Stimulated activated naive CD8-positive, alpha-beta T cell treated with anti-CD3 and anti-CD28 coated beads, Interleukin-15, Interleukin-2, amounts not matched to agents 100 ng/mL and 50 ng/mL, for 24 hours (primary cell): ENCODE measurements around the gene DERL2.
A peak's percentile ranks its signal among the peaks of the same experiment; 100 is the strongest.
"Not testable (repeated sequence)": the region's sequence is repeated elsewhere in the genome, so short reads cannot be mapped to it uniquely, and the experiment has no call there.

ENCODE experiments used
- H3K27ac Mint-ChIP-seq: one replicate; pipeline ENCODE4 v1.8.0; 2021; ENCODE audit warnings: mild to moderate bottlenecking, mixed read lengths
- H3K27me3 Mint-ChIP-seq: one replicate; pipeline ENCODE4 v1.8.0; 2021; ENCODE audit warnings: mixed read lengths
- H3K36me3 Mint-ChIP-seq: one replicate; pipeline ENCODE4 v1.8.0; 2021; ENCODE audit warnings: low read depth, mixed read lengths
- H3K4me1 Mint-ChIP-seq: one replicate; pipeline ENCODE4 v1.8.0; 2021; ENCODE audit warnings: low read depth, mixed read lengths
- H3K4me3 Mint-ChIP-seq: one replicate; pipeline ENCODE4 v1.8.0; 2021; ENCODE audit warnings: mild to moderate bottlenecking, mixed read lengths
- H3K9me3 Mint-ChIP-seq: one replicate; pipeline ENCODE4 v1.8.0; 2021; ENCODE audit warnings: mixed read lengths

DERL2 gene

GRCh38 chr17:5480962-5481361 lies 5.0 kb downstream of the DERL2 start:
- Mint-ChIP-seq H3K27ac (no peak overlapping the region), H3K4me1 (peaks cover 31% of the 10 kb centered on the region), H3K9me3 (no peaks in the 10 kb centered on the region), H3K4me3 (no peak overlapping the region), H3K36me3 (peaks cover 85% of the 10 kb centered on the region), H3K27me3 (no peaks in the 10 kb centered on the region)

GRCh38 chr17:5478992-5479391 lies 7.0 kb downstream of the DERL2 start:
- Mint-ChIP-seq H3K9me3 (no peaks in the 10 kb centered on the region), H3K27me3 (no peaks in the 10 kb centered on the region), H3K4me3 (no peak overlapping the region), H3K36me3 (peaks cover 89% of the 10 kb centered on the region), H3K27ac (no peak overlapping the region), H3K4me1 (peaks cover 14% of the 10 kb centered on the region)

GRCh38 chr17:5473906-5474305 lies 12.1 kb downstream of the DERL2 start:
- Mint-ChIP-seq H3K9me3 (no peaks in the 10 kb centered on the region), H3K4me3 (no peak overlapping the region)

GRCh38 chr17:5472511-5472910 lies 13.5 kb downstream of the DERL2 start:
- Mint-ChIP-seq H3K9me3 (no peaks in the 10 kb centered on the region), H3K4me1 (peaks cover 15% of the 10 kb centered on the region), H3K36me3 (peaks cover 56% of the 10 kb centered on the region), H3K27me3 (no peaks in the 10 kb centered on the region), H3K27ac (no peak overlapping the region), H3K4me3 (no peak overlapping the region)

More at GRCh38 chr17:5473906-5474305, 12.1 kb downstream of the DERL2 start:
- Mint-ChIP-seq H3K4me1 (peaks cover 9% of the 10 kb centered on the region), H3K27me3 (no peaks in the 10 kb centered on the region), H3K27ac (no peak overlapping the region), H3K36me3 (peaks cover 62% of the 10 kb centered on the region)

GRCh38 chr17:5468075-5468473 lies 17.9 kb downstream of the DERL2 start:
- Mint-ChIP-seq H3K9me3 (no peaks in the 10 kb centered on the region), H3K27me3 (no peaks in the 10 kb centered on the region), H3K4me3 (peak overlapping the region; percentile 95), H3K36me3 (peaks cover 44% of the 10 kb centered on the region), H3K27ac (peak overlapping the region; percentile 84), H3K4me1 (peaks cover 43% of the 10 kb centered on the region)

- H3K27ac Mint-ChIP-seq: peak overlapping the region; percentile 84
Measured at GRCh38 chr17:5467416-5467815, 18.6 kb downstream of the DERL2 start.

GRCh38 chr17:5466295-5466694 lies 19.7 kb downstream of the DERL2 start:
- H3K9me3 Mint-ChIP-seq: no peaks in the 10 kb centered on the region
- peaks cover 43% of the 10 kb centered on the region for H3K4me1 Mint-ChIP-seq
- H3K27ac Mint-ChIP-seq: no peak overlapping the region
- H3K36me3 Mint-ChIP-seq: peaks cover 41% of the 10 kb centered on the region
- peak overlapping the region; percentile 95 for H3K4me3 Mint-ChIP-seq
- no peaks in the 10 kb centered on the region for H3K27me3 Mint-ChIP-seq

More at GRCh38 chr17:5467416-5467815, 18.6 kb downstream of the DERL2 start:
- Mint-ChIP-seq H3K36me3 (peaks cover 46% of the 10 kb centered on the region), H3K9me3 (no peaks in the 10 kb centered on the region), H3K27me3 (no peaks in the 10 kb centered on the region), H3K4me3 (peak overlapping the region; percentile 95), H3K4me1 (peaks cover 43% of the 10 kb centered on the region)

GRCh38 chr17:5464717-5465507 lies 21.1 kb downstream of the DERL2 start:
- Mint-ChIP-seq H3K4me1 (peaks cover 41% of the 10 kb centered on the region), H3K36me3 (peaks cover 55% of the 10 kb centered on the region), H3K27me3 (no peaks in the 10 kb centered on the region), H3K4me3 (no peak overlapping the region), H3K27ac (peak overlapping the region; percentile 42), H3K9me3 (no peaks in the 10 kb centered on the region)

GRCh38 chr17:5446786-5447185 lies 39.2 kb downstream of the DERL2 start:
- Mint-ChIP-seq H3K4me1 (no peaks in the 10 kb centered on the region), H3K27me3 (no peaks in the 10 kb centered on the region), H3K9me3 (no peaks in the 10 kb centered on the region), H3K27ac (no peak overlapping the region), H3K36me3 (peaks cover 83% of the 10 kb centered on the region), H3K4me3 (no peak overlapping the region)

- Mint-ChIP-seq H3K27ac (no peak overlapping the region), H3K36me3 (peaks cover 60% of the 10 kb centered on the region), H3K27me3 (no peaks in the 10 kb centered on the region), H3K4me1 (peaks cover 12% of the 10 kb centered on the region), H3K9me3 (no peaks in the 10 kb centered on the region), H3K4me3 (no peak overlapping the region)
Measured at GRCh38 chr17:5444209-5444608, 41.8 kb downstream of the DERL2 start.

- Mint-ChIP-seq H3K27ac (no peak overlapping the region), H3K36me3 (peaks cover 55% of the 10 kb centered on the region), H3K4me3 (no peak overlapping the region), H3K4me1 (peaks cover 12% of the 10 kb centered on the region), H3K9me3 (no peaks in the 10 kb centered on the region), H3K27me3 (no peaks in the 10 kb centered on the region)
Measured at GRCh38 chr17:5443728-5444127, 42.2 kb downstream of the DERL2 start.

- H3K4me3 Mint-ChIP-seq: peak overlapping the region; percentile 89
- no peaks in the 10 kb centered on the region for H3K9me3 Mint-ChIP-seq
- peaks cover 52% of the 10 kb centered on the region for H3K36me3 Mint-ChIP-seq
- peak overlapping the region; percentile 39 for H3K27ac Mint-ChIP-seq
- no peaks in the 10 kb centered on the region for H3K27me3 Mint-ChIP-seq
- H3K4me1 Mint-ChIP-seq: peaks cover 42% of the 10 kb centered on the region
Measured at GRCh38 chr17:5439446-5439764, 46.6 kb downstream of the DERL2 start.

GRCh38 chr17:5438716-5439445 lies 47.1 kb downstream of the DERL2 start, which contains the start of gene C1QBP:
Gene C1QBP (minus strand): TSS chr17:5439155. CDS start chr17:5439073, 82 bp downstream.
- H3K4me3 Mint-ChIP-seq: peak within 1 kb of the TSS; percentile 89
- H3K9me3 Mint-ChIP-seq: no peaks in the 10 kb centered on the region
- peaks cover 42% of the 10 kb centered on the region for H3K4me1 Mint-ChIP-seq
- peaks cover 52% of the 10 kb centered on the region for H3K36me3 Mint-ChIP-seq
- peak within 1 kb of the TSS; percentile 88 for H3K27ac Mint-ChIP-seq
- no peaks in the 10 kb centered on the region for H3K27me3 Mint-ChIP-seq

- Mint-ChIP-seq H3K36me3 (peaks cover 60% of the 10 kb centered on the region), H3K4me3 (peak overlapping the region; percentile 89), H3K27me3 (no peaks in the 10 kb centered on the region), H3K4me1 (peaks cover 42% of the 10 kb centered on the region), H3K9me3 (no peaks in the 10 kb centered on the region), H3K27ac (peak overlapping the region; percentile 88)
Measured at GRCh38 chr17:5437721-5438317, 48.2 kb downstream of the DERL2 start.

- Mint-ChIP-seq H3K27ac (peak overlapping the region; percentile 86), H3K4me3 (peak overlapping the region; percentile 89), H3K4me1 (peaks cover 42% of the 10 kb centered on the region), H3K36me3 (peaks cover 73% of the 10 kb centered on the region)
- H3K9me3 Mint-ChIP-seq, H3K27me3 Mint-ChIP-seq: not testable (repeated sequence)
Measured at GRCh38 chr17:5435781-5436315, 50.1 kb downstream of the DERL2 start.
